Measurements from ENCODE around the gene EGLN3. TPM values are rescaled to one million over a fixed set of nuclear protein-coding genes. Genes with fewer than 3 reads are reported as not detected.

Gene EGLN3
- total RNA-seq, 1 experiment from 2014 or later, result 9.5 TPM

DNA sequence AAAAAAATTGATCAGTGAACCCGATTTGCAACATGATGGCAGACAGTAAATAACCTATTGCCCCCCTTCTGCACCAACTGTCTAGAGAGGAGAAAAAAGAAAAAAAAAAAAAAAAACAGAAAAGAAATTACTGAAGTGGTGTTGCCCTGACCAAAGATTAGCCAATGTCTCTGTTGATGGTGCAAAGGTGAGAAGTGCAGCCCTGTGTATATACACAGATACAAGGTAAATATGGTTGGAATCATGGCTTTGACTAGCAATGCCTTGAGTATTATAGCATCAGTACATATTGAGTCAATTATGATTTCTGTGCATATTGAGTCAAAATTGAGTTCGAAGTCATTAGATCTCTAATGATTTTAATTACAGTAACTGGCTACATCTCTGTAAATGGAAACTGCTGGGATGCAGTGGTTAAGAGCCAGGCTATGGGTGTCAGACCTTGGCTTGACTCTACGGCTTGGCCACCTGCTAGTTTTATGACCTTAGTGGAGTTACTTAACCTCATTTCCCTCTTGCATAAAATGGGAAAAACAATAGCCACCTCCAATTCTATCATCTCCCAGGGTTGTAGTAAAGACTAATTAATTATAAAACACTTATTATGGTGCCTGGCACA, 51.0 kb downstream of the EGLN3 start:
- POLR2A ChIA-PET, result no interaction called here
- no peak for TF ChIP-seq CTCF (IDR thresholded peaks at IDR 0.05; ENCODE audit: insufficient read depth in 1 of 2, low read depth in 1 of 2, low read length in 1 of 2, severe bottlenecking in 1 of 2, unreplicated experiment in 1 of 2)
- no peak overlapping the region for H3K27ac Mint-ChIP-seq (ENCODE audit: unreplicated experiment)
- no peaks in the 10 kb centered on the region for H3K27me3 ChIP-seq (replicated peaks; ENCODE audit: control insufficient read depth, insufficient read depth, low read length)
- H3K4me1 ChIP-seq, result 0 out of 2 replicates have a peak, but pooled peaks cover 4% of the 10 kb centered on the region
- intact Hi-C loops (cut with micrococcal nuclease; ENCODE audit: unreplicated experiment), result no loop called here
- H3K27me3 Mint-ChIP-seq (ENCODE audit: insufficient read depth, unreplicated experiment), result no peaks in the 10 kb centered on the region
- CTCF ChIA-PET, result no interaction called here
- H3K9me3 Mint-ChIP-seq (ENCODE audit: unreplicated experiment), result peaks cover 4% of the 10 kb centered on the region
- H3K4me3 Mint-ChIP-seq (ENCODE audit: unreplicated experiment), result no peak overlapping the region
- peaks cover 6% of the 10 kb centered on the region for H3K4me1 Mint-ChIP-seq (ENCODE audit: low read depth, unreplicated experiment)
- H3K4me3 ChIP-seq (ENCODE audit: low read depth, low read length), result no peak overlapping the region
- BruUV-seq (replicated peaks), result no TSS peak
- H3K36me3 Mint-ChIP-seq (ENCODE audit: insufficient read depth, unreplicated experiment), result no peaks in the 10 kb centered on the region
- no peak for DNase-seq
- H3K9me3 ChIP-seq, result no peaks in the 10 kb centered on the region
- H3K36me3 ChIP-seq (ENCODE audit: control insufficient read depth, insufficient read depth, low read length), result no peaks in the 10 kb centered on the region

DNA sequence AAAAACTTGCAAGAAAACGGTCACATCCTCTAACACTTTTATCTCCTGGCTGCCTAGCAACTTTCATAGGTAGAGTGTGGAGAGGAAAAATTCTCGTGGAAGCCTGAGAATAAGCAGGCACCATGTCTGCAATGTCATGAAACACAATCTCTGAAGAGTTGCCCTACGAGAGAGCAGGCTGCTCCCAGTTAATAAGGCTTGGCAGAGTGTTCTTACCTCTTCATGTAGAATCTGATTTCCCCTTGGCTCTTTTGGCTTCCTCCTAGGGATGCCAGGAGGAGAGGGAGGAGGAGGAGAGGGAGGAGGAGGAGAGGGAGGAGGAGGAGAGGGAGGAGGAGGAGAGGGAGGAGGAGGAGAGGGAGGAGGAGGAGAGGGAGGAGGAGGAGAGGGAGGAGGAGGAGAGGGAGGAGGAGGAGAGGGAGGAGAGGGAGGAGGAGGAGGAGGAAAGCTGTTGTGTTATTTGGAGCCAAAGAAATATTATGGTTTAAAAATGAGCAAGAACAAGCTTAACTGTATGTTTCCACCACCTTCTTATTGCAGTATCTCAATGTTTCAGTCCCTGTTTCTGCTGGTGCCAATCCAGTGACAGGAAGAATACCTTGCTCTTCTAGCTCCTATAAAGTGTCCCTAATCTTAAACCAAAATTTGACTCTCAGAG, 52.9 kb downstream of the EGLN3 start:
- TF ChIP-seq CTCF (IDR thresholded peaks at IDR 0.05; ENCODE audit: insufficient read depth in 1 of 2, low read depth in 1 of 2, low read length in 1 of 2, severe bottlenecking in 1 of 2, unreplicated experiment in 1 of 2), result no peak
- DNase-seq, result no peak
- Histone ChIP-seq H3K27me3 (replicated peaks; ENCODE audit: control insufficient read depth, insufficient read depth, low read length) (no peaks in the 10 kb centered on the region), H3K4me1 (0 out of 2 replicates have a peak, but pooled peaks cover 1% of the 10 kb centered on the region), H3K9me3 (0 out of 2 replicates have a peak, but pooled peaks cover 7% of the 10 kb centered on the region), H3K36me3 (ENCODE audit: control insufficient read depth, insufficient read depth, low read length) (no peaks in the 10 kb centered on the region), H3K4me3 (ENCODE audit: low read depth, low read length) (no peak overlapping the region)
- Mint-ChIP-seq H3K9me3 (ENCODE audit: unreplicated experiment) (peaks cover 10% of the 10 kb centered on the region), H3K4me3 (ENCODE audit: unreplicated experiment) (no peak overlapping the region), H3K27me3 (ENCODE audit: insufficient read depth, unreplicated experiment) (no peaks in the 10 kb centered on the region), H3K27ac (ENCODE audit: unreplicated experiment) (no peak overlapping the region), H3K4me1 (ENCODE audit: low read depth, unreplicated experiment) (peaks cover 2% of the 10 kb centered on the region), H3K36me3 (ENCODE audit: insufficient read depth, unreplicated experiment) (no peaks in the 10 kb centered on the region)
- no TSS peak for BruUV-seq (replicated peaks)
- ChIA-PET CTCF (no interaction called here), POLR2A (no interaction called here)
- intact Hi-C loops (cut with micrococcal nuclease; ENCODE audit: unreplicated experiment), result no loop called here

GRCh38 chr14:33897382-33897781, 53.5 kb downstream of the EGLN3 start:
- Mint-ChIP-seq H3K4me3 (ENCODE audit: unreplicated experiment) (no peak overlapping the region), H3K36me3 (ENCODE audit: insufficient read depth, unreplicated experiment) (no peaks in the 10 kb centered on the region), H3K4me1 (ENCODE audit: low read depth, unreplicated experiment) (no peaks in the 10 kb centered on the region), H3K27ac (ENCODE audit: unreplicated experiment) (no peak overlapping the region), H3K9me3 (ENCODE audit: unreplicated experiment) (peaks cover 10% of the 10 kb centered on the region), H3K27me3 (ENCODE audit: insufficient read depth, unreplicated experiment) (no peaks in the 10 kb centered on the region)
- Histone ChIP-seq H3K9me3 (0 out of 2 replicates have a peak, but pooled peaks cover 7% of the 10 kb centered on the region), H3K36me3 (ENCODE audit: control insufficient read depth, insufficient read depth, low read length) (no peaks in the 10 kb centered on the region), H3K27me3 (replicated peaks; ENCODE audit: control insufficient read depth, insufficient read depth, low read length) (no peaks in the 10 kb centered on the region), H3K4me1 (no peaks in the 10 kb centered on the region), H3K4me3 (ENCODE audit: low read depth, low read length) (no peak overlapping the region)
- no TSS peak for BruUV-seq (replicated peaks)
- no peak for TF ChIP-seq CTCF (IDR thresholded peaks at IDR 0.05; ENCODE audit: insufficient read depth in 1 of 2, low read depth in 1 of 2, low read length in 1 of 2, severe bottlenecking in 1 of 2, unreplicated experiment in 1 of 2)
- no peak for DNase-seq
- CTCF ChIA-PET, result no interaction called here
- POLR2A ChIA-PET, result interaction anchor here (0.6 kb wide), 1 partner anchor 81 kb away, joined by 4 read pairs; no protein-coding TSS in a partner anchor
- intact Hi-C loops (cut with micrococcal nuclease; ENCODE audit: unreplicated experiment), result no loop called here

All from Caco-2 (cell line).